Glutamatergic neuron (in vitro differentiated cells): ENCODE data around the gene FOXO3. TPM values are rescaled to one million over a fixed set of nuclear protein-coding genes. Genes with fewer than 3 reads are reported as not detected.

Source experiments
- DNase-seq: peaks from one replicate; pipeline ENCODE4 v3.0.0; 2022
- H3K27ac Mint-ChIP-seq: one replicate; pipeline ENCODE4 v1.8.0; 2020; ENCODE audit warnings: mild to moderate bottlenecking, mixed read lengths, inconsistent platforms; ENCODE audit not compliant: unreplicated experiment
- H3K27me3 Mint-ChIP-seq: one replicate; pipeline ENCODE4 v1.8.0; 2020; ENCODE audit warnings: mild to moderate bottlenecking, moderate library complexity, mixed read lengths, inconsistent platforms; ENCODE audit not compliant: unreplicated experiment
- H3K36me3 Mint-ChIP-seq: one replicate; pipeline ENCODE4 v1.8.0; 2020; ENCODE audit warnings: mild to moderate bottlenecking, mixed read lengths, inconsistent platforms; ENCODE audit not compliant: unreplicated experiment
- H3K4me1 Mint-ChIP-seq: one replicate; pipeline ENCODE4 v1.8.0; 2020; ENCODE audit warnings: mild to moderate bottlenecking, low read depth, mixed read lengths, inconsistent platforms; ENCODE audit not compliant: unreplicated experiment
- H3K4me3 Mint-ChIP-seq: one replicate; pipeline ENCODE4 v1.8.0; 2020; ENCODE audit warnings: mild to moderate bottlenecking, mixed read lengths, inconsistent platforms; ENCODE audit not compliant: unreplicated experiment
- H3K9me3 Mint-ChIP-seq: one replicate; pipeline ENCODE4 v1.8.0; 2020; ENCODE audit warnings: mild to moderate bottlenecking, moderate library complexity, mixed read lengths, inconsistent platforms; ENCODE audit not compliant: unreplicated experiment
- total RNA-seq: library from RNA; stranded (reverse); fragmentation: NEBNext Ultra II Directional; extraction: Animal tissue kit (Norgen Biotek cat#: 25700); gene quantifications from one replicate; pipeline ENCODE4 v1.2.1, GENCODE V29; 2021; ENCODE audit not compliant: unreplicated experiment
- TF ChIP-seq, protein P1 (sequence below): fragments of 200-600 bp; sonication (generic); IDR thresholded peaks from one replicate; pipeline ENCODE4 v1.5.0; 2021; ENCODE audit not compliant: partially characterized antibody, unreplicated experiment

FOXO3 gene
- total RNA-seq, 1 donor from 2014 or later = 30.3 TPM

DNA sequence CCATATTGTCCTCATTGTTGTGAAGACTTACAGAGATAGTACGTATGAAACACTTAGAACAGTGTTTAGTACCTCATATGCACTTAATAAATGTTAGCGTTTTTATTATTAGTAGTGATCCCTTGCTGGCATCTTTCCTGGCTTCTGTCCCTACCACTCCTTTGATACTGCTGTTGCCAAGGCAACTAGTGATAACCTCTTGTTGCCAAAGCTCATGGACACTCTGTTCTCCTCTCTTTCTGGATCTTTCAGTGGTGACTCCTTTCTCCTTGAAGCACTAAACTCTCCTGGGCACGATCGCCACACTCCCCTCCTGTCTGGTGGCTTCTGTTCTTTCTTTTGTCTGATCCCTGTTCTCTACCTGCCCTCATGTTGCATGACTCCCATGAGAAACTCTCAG is 83.5 kb downstream of the FOXO3 start:
- no peak for DNase-seq
- peaks cover 3% of the 10 kb centered on the region for H3K27me3 Mint-ChIP-seq
- H3K36me3 Mint-ChIP-seq = no peaks in the 10 kb centered on the region
- H3K9me3 Mint-ChIP-seq = peaks cover 3% of the 10 kb centered on the region
- peaks cover 3% of the 10 kb centered on the region for H3K4me1 Mint-ChIP-seq
- no peak overlapping the region for H3K4me3 Mint-ChIP-seq
- no peak overlapping the region for H3K27ac Mint-ChIP-seq
- TF ChIP-seq, protein P1, sequence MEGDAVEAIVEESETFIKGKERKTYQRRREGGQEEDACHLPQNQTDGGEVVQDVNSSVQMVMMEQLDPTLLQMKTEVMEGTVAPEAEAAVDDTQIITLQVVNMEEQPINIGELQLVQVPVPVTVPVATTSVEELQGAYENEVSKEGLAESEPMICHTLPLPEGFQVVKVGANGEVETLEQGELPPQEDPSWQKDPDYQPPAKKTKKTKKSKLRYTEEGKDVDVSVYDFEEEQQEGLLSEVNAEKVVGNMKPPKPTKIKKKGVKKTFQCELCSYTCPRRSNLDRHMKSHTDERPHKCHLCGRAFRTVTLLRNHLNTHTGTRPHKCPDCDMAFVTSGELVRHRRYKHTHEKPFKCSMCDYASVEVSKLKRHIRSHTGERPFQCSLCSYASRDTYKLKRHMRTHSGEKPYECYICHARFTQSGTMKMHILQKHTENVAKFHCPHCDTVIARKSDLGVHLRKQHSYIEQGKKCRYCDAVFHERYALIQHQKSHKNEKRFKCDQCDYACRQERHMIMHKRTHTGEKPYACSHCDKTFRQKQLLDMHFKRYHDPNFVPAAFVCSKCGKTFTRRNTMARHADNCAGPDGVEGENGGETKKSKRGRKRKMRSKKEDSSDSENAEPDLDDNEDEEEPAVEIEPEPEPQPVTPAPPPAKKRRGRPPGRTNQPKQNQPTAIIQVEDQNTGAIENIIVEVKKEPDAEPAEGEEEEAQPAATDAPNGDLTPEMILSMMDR = no peak

DNA sequence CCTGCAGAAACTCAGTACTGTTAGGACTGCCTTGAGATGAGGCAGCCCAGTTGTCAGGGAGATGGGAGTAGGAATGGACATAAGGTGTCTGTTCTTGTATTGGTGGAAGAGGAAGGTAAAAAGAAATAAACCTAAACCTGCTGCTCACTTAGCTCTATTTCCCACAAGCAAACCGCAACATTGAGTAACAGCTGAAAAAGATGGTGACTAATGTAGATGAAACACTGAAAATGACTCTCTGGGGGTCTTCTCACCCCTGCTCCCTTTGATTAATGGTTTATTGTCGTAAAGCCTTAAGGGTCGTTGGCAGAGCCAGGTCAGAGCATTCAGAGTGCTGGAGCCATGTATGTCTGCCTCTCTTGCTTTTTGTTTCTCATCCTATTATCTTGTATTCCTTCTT is 87.5 kb downstream of the FOXO3 start:
- Mint-ChIP-seq H3K4me1 (peaks cover 6% of the 10 kb centered on the region), H3K27me3 (no peaks in the 10 kb centered on the region), H3K9me3 (peaks cover 3% of the 10 kb centered on the region), H3K36me3 (no peaks in the 10 kb centered on the region), H3K4me3 (no peak overlapping the region), H3K27ac (no peak overlapping the region)
- TF ChIP-seq, protein P1 = no peak
- DNase-seq = no peak

DNA sequence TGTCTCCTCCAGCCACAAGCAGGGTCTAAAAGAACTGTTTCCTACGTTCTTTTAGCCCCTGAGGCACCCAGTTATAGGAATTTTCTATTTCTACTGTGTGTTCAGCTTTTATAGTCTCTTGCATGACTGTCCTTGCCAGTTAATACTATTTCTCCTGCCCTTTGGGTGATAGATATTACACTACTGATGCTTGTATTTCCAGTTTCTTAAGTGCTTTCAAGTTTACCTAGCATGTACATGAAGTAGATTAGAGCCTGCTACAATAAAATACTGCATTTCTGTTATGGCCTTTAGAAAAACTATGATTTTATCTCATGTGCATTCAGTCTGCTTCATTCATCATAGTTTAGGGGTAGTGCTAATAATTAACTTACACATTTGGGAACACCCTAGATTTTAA is 89.6 kb downstream of the FOXO3 start:
- no peaks in the 10 kb centered on the region for H3K27me3 Mint-ChIP-seq

DNA sequence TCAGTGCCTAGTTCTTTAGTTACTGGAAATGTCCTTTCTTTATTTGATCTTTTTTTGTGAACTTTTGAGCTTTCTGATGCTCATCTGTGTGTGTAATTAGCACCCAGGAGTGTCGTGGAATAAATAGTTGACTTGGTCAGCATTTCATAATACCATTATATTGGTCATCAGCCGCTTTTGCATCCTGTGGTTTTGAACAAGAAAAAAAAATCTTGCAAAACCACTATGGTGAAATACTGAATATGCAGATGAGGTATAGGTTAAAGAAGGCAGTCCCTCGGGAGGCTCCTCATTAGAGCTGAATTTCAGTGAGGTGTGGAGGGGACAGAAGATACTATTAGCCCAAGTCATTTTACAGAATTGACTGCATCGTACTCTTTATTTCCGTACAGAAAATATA is 90.1 kb downstream of the FOXO3 start:
- no peaks in the 10 kb centered on the region for H3K27me3 Mint-ChIP-seq
- TF ChIP-seq, protein P1 = no peak
- H3K9me3 Mint-ChIP-seq = peaks cover 3% of the 10 kb centered on the region
- H3K4me3 Mint-ChIP-seq = no peak overlapping the region
- peaks cover 6% of the 10 kb centered on the region for H3K4me1 Mint-ChIP-seq
- no peak overlapping the region for H3K27ac Mint-ChIP-seq
- DNase-seq = no peak
- no peaks in the 10 kb centered on the region for H3K36me3 Mint-ChIP-seq

More for the DNA sequence above, 89.6 kb downstream of the FOXO3 start:
- no peak overlapping the region for H3K27ac Mint-ChIP-seq
- peaks cover 3% of the 10 kb centered on the region for H3K9me3 Mint-ChIP-seq
- no peak overlapping the region for H3K4me3 Mint-ChIP-seq
- DNase-seq = no peak
- peaks cover 6% of the 10 kb centered on the region for H3K4me1 Mint-ChIP-seq
- TF ChIP-seq, protein P1 = no peak
- no peaks in the 10 kb centered on the region for H3K36me3 Mint-ChIP-seq

DNA sequence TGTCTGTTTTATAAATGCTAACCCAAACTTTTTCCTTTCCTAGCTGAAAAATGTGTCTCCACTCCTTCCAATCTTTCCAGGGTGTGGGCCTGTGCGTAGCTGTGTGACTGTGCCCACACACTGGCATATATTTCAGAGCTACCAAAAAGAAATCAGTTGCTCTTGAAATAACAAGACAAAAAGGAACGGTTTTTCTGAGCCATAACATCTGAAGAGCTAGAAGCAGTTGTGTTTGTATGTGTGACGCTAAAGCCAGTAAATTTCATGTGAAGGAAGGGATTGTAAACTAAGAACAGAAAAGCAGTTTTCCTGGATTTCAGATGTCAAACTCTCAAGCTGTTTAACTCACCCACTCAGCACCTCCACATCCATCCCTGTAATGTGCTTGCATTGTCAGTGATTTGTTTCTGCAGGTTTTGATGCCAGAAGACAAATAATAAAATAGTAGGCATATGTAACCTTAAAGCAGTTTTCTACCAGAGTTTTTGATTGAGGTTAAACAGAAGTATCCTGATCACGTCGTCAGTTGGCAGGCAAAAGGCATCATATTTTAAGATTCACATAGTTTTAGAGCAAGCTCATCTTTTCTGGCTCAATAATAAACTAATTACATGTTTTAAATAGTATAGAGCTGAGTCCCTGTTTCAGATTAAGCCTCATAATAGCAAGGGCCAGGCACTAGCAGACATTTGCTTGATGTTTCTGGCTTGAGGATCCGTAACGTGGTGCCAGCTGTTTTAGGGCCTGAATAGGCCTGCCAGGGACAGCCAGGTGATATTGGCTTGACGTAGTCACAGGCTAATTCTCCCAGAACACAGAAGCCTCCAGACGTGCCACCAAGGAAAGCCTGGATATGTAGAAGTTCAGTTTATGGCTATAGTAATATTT is 90.9 kb downstream of the FOXO3 start:
- Mint-ChIP-seq H3K36me3 (no peaks in the 10 kb centered on the region), H3K9me3 (peaks cover 3% of the 10 kb centered on the region), H3K4me1 (peaks cover 6% of the 10 kb centered on the region), H3K27ac (no peak overlapping the region), H3K4me3 (no peak overlapping the region), H3K27me3 (no peaks in the 10 kb centered on the region)
- no peak for DNase-seq
- TF ChIP-seq, protein P1 = no peak
